CD4-positive, alpha-beta T cell (primary cell): ENCODE measurements around the gene TYW3. TPM values are rescaled to one million over a fixed set of nuclear protein-coding genes. Genes with fewer than 3 reads are reported as not detected.

ENCODE experiments used
- ATAC-seq: fragments of 200-7000 bp; cut with Tn5 transposase; one replicate; pipeline ENCODE4 v1.10.0; 2022; ENCODE audit warnings: mild to moderate bottlenecking; ENCODE audit not compliant: poor library complexity
- CTCF ChIA-PET: fragments of 350-600 bp; sonication (Branson Sonifier 250); formaldehyde crosslinking; loops from one replicate; lab custom pipeline; 2021; ENCODE audit warnings: antibody characterized with exemption, inconsistent platforms; lab: Charles Lee
- POLR2A ChIA-PET: fragments of 350-600 bp; sonication (Branson Sonifier 250); formaldehyde crosslinking; loops from one replicate; lab custom pipeline; 2021; ENCODE audit warnings: antibody characterized with exemption, inconsistent platforms; lab: Charles Lee
- DNase-seq, 14 experiments: peaks; one replicate each; pipeline ENCODE4 v3.0.0-alpha.2; 2013 to 2020; ENCODE audit warnings: mixed read lengths in 2 of 14
- H3K27ac ChIP-seq, 2 donors: one replicate each; pipeline versions ENCODE4 v1.5.1 to v1.7.0; 2013; ENCODE audit warnings: low read length in 2 of 2, low read depth in 1 of 2, mild to moderate bottlenecking in 1 of 2
- H3K27me3 ChIP-seq, 2 experiments: 1 replicate in 1 of 2; 2 replicates in 1 of 2; pipeline versions ENCODE4 v1.6.1 to v1.7.0; 2013; ENCODE audit warnings: low read length in 2 of 2, control low read depth in 1 of 2, mild to moderate bottlenecking in 1 of 2, moderate library complexity in 1 of 2; ENCODE audit not compliant: insufficient read depth in 2 of 2, control insufficient read depth in 1 of 2
- H3K36me3 ChIP-seq: one replicate; pipeline ENCODE4 v1.6.1; 2013; ENCODE audit warnings: low read length, control low read depth; ENCODE audit not compliant: insufficient read depth
- H3K4me1 ChIP-seq: one replicate; pipeline ENCODE4 v1.6.1; 2013; ENCODE audit warnings: low read length, control low read depth; ENCODE audit not compliant: insufficient read depth
- H3K4me3 ChIP-seq: one replicate; pipeline ENCODE4 v1.5.1; 2013; ENCODE audit warnings: mild to moderate bottlenecking, low read length, moderate library complexity
- H3K9me3 ChIP-seq, 2 experiments: 1 replicate in 1 of 2; 2 replicates in 1 of 2; pipeline versions ENCODE4 v1.6.1 to v1.7.0; 2013; ENCODE audit warnings: low read length in 2 of 2, mild to moderate bottlenecking in 2 of 2, control low read depth in 1 of 2, moderate library complexity in 1 of 2; ENCODE audit not compliant: control insufficient read depth in 1 of 2, insufficient read depth in 1 of 2
- H3K27ac Mint-ChIP-seq: one replicate; pipeline ENCODE4 v1.8.0; 2020; ENCODE audit warnings: mixed read lengths
- H3K27me3 Mint-ChIP-seq: one replicate; pipeline ENCODE4 v1.8.0; 2021; ENCODE audit warnings: mixed read lengths
- H3K36me3 Mint-ChIP-seq: one replicate; pipeline ENCODE4 v1.8.0; 2021; ENCODE audit warnings: low read depth, mixed read lengths
- H3K4me1 Mint-ChIP-seq: one replicate; pipeline ENCODE4 v1.8.0; 2021; ENCODE audit warnings: low read depth, mixed read lengths
- H3K4me3 Mint-ChIP-seq: one replicate; pipeline ENCODE4 v1.8.0; 2020; ENCODE audit warnings: mild to moderate bottlenecking, mixed read lengths
- H3K9me3 Mint-ChIP-seq: one replicate; pipeline ENCODE4 v1.8.0; 2020; ENCODE audit warnings: mixed read lengths
- intact Hi-C, 2 experiments: fragments of 100-400 bp; cut with DNase I in 1 of 2; cut with micrococcal nuclease in 1 of 2; formaldehyde crosslinking; loops; one replicate each; pipeline versions ENCODE4 v1.15.1 to v1.9.0; 2023 to 2025; cut with DNase I, micrococcal nuclease
- total RNA-seq, 174 experiments: library from RNA in 2 of 174; stranded (reverse) in 2 of 174; gene quantifications; one replicate each; pipeline ENCODE4 v1.2.3 and lab custom pipeline; 2021 to 2026
- TF ChIP-seq, protein P1 (sequence below): fragments of 200-600 bp; IDR thresholded peaks from one replicate; pipeline ENCODE4 v1.8.0; 2022; ENCODE audit warnings: antibody characterized with exemption, mild to moderate bottlenecking

The TYW3 gene
- total RNA-seq, 2 experiments from 2014 or later: 9.9 to 10.1 TPM

GRCh38 chr1:74715806-74716205 is 17.1 kb upstream of the TYW3 start:
- POLR2A ChIA-PET: no interaction called here
- Histone ChIP-seq H3K27ac (no peak overlapping the region), H3K27me3 (no peaks in the 10 kb centered on the region), H3K9me3 (no peaks in the 10 kb centered on the region), H3K4me3 (no peak overlapping the region), H3K4me1 (no peaks in the 10 kb centered on the region), H3K36me3 (peaks cover 82% of the 10 kb centered on the region)
- intact Hi-C loops: no loop called here
- Mint-ChIP-seq H3K9me3 (no peaks in the 10 kb centered on the region), H3K36me3 (peaks cover 42% of the 10 kb centered on the region), H3K4me1 (no peaks in the 10 kb centered on the region), H3K27me3 (no peaks in the 10 kb centered on the region), H3K4me3 (no peak overlapping the region), H3K27ac (no peak overlapping the region)
- DNase-seq (no peak), ATAC-seq (no peak)
- TF ChIP-seq, protein P1, sequence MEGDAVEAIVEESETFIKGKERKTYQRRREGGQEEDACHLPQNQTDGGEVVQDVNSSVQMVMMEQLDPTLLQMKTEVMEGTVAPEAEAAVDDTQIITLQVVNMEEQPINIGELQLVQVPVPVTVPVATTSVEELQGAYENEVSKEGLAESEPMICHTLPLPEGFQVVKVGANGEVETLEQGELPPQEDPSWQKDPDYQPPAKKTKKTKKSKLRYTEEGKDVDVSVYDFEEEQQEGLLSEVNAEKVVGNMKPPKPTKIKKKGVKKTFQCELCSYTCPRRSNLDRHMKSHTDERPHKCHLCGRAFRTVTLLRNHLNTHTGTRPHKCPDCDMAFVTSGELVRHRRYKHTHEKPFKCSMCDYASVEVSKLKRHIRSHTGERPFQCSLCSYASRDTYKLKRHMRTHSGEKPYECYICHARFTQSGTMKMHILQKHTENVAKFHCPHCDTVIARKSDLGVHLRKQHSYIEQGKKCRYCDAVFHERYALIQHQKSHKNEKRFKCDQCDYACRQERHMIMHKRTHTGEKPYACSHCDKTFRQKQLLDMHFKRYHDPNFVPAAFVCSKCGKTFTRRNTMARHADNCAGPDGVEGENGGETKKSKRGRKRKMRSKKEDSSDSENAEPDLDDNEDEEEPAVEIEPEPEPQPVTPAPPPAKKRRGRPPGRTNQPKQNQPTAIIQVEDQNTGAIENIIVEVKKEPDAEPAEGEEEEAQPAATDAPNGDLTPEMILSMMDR: no peak
- CTCF ChIA-PET: no interaction called here

DNA sequence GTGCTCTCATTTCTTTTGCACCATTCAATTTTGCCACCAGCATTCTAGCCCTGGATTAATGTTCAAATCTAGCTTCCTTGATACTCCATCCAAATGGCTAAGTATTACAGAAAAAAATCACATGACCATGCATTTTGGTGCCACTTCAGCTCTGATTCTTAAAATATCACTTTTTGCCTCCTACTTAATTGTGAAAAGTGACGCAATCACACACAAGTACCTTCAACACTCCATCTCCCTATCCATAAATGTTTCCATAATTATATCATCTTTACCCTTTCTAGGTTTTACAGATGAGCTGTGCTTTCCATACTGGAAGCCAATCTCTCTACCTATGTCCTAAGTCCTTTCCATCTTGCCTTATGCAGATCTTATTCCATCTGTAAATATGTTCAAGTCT is 16.1 kb upstream of the TYW3 start:
- Histone ChIP-seq H3K4me1 (no peaks in the 10 kb centered on the region), H3K27me3 (no peaks in the 10 kb centered on the region), H3K9me3 (no peaks in the 10 kb centered on the region), H3K36me3 (peaks cover 83% of the 10 kb centered on the region), H3K27ac (no peak overlapping the region), H3K4me3 (no peak overlapping the region)
- ATAC-seq (no peak), DNase-seq (no peak)
- H3K27ac Mint-ChIP-seq: no peak overlapping the region
- TF ChIP-seq, protein P1: no peak
- intact Hi-C loops: no loop called here
- no peaks in the 10 kb centered on the region for H3K4me1 Mint-ChIP-seq
- CTCF ChIA-PET: no interaction called here
- no peaks in the 10 kb centered on the region for H3K27me3 Mint-ChIP-seq
- peaks cover 42% of the 10 kb centered on the region for H3K36me3 Mint-ChIP-seq
- no peak overlapping the region for H3K4me3 Mint-ChIP-seq
- H3K9me3 Mint-ChIP-seq: no peaks in the 10 kb centered on the region
- POLR2A ChIA-PET: interaction anchor here (0.7 kb wide), 1 partner anchor 466 kb away, joined by 5 read pairs; no protein-coding TSS in a partner anchor

DNA sequence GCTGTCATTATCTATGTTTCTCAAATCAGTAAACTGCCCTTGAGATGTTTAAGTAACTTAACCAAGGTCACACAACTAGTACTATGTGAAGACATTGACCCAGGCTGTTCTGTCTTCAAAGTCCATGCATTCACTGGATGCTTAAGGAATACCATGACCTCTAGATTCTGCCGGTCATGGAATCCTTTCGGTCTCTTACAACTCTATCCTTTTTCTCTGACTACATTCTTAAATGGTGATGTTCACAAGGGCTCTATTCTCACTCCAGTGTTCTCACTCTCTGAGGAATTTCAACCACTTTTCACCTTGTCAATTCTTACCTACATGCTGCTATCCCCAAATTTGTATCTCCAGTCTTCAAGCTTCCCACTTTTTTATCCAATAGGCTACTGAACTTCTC is 15.3 kb upstream of the TYW3 start:
- H3K27ac ChIP-seq: no peak overlapping the region
- peaks cover 83% of the 10 kb centered on the region for H3K36me3 ChIP-seq

More for the DNA sequence above, 15.3 kb upstream of the TYW3 start:
- Mint-ChIP-seq H3K9me3 (no peaks in the 10 kb centered on the region), H3K27ac (no peak overlapping the region), H3K4me1 (no peaks in the 10 kb centered on the region), H3K36me3 (peaks cover 41% of the 10 kb centered on the region), H3K4me3 (no peak overlapping the region), H3K27me3 (no peaks in the 10 kb centered on the region)
- ChIA-PET POLR2A (interaction anchor here (0.7 kb wide), 1 partner anchor 466 kb away, joined by 5 read pairs; no protein-coding TSS in a partner anchor), CTCF (no interaction called here)
- no peak for ATAC-seq
- intact Hi-C loops: no loop called here
- H3K4me3 ChIP-seq: no peak overlapping the region
- no peak for DNase-seq
- H3K4me1 ChIP-seq: no peaks in the 10 kb centered on the region
- TF ChIP-seq, protein P1: no peak
- H3K27me3 ChIP-seq: no peaks in the 10 kb centered on the region
- H3K9me3 ChIP-seq: no peaks in the 10 kb centered on the region
